Neural cell (in vitro differentiated cells): Measurements from ENCODE around the gene AGPAT3. TPM values are rescaled to one million over a fixed set of nuclear protein-coding genes. Genes with fewer than 3 reads are reported as not detected.

ENCODE experiments used
- H2AFZ ChIP-seq: fragments of 200-600, 300-800 bp; sonication (generic), shearing (Covaris generic); 2 replicates; pipeline ENCODE4 v1.6.0; 2014; ENCODE audit warnings: low read depth, mild to moderate bottlenecking, antibody characterized with exemption, low read length, moderate library complexity
- H3F3A ChIP-seq: fragments of 200-600 bp; shearing (Covaris generic); 2 replicates; pipeline ENCODE4 v1.6.1; 2016; ENCODE audit warnings: mild to moderate bottlenecking, moderate library complexity, mixed read lengths, antibody characterized with exemption, low read length; ENCODE audit not compliant: insufficient read depth, poor library complexity, severe bottlenecking
- H3K27ac ChIP-seq: fragments of 200-600, 300-800 bp; sonication (generic), shearing (Covaris generic); 2 replicates; pipeline ENCODE4 v1.5.1; 2014; ENCODE audit warnings: mild to moderate bottlenecking, low read length, moderate library complexity
- H3K27me3 ChIP-seq: fragments of 300-800, 200-600 bp; sonication (generic), shearing (Covaris generic); 2 replicates; pipeline ENCODE4 v1.6.0; 2014; ENCODE audit warnings: mild to moderate bottlenecking, low read depth, low read length, moderate library complexity; ENCODE audit not compliant: insufficient read depth
- H3K36me3 ChIP-seq: fragments of 300-800, 200-600 bp; sonication (generic), shearing (Covaris generic); 2 replicates; pipeline ENCODE4 v1.5.1; 2014; ENCODE audit warnings: mild to moderate bottlenecking, antibody characterized with exemption, low read length, moderate library complexity; ENCODE audit not compliant: insufficient read depth
- H3K4me2 ChIP-seq: fragments of 300-800, 200-600 bp; sonication (generic), shearing (Covaris generic); 2 replicates; pipeline ENCODE4 v1.6.0; 2014; ENCODE audit warnings: mild to moderate bottlenecking, low read length
- H3K4me3 ChIP-seq: fragments of 300-800, 200-600 bp; sonication (generic), shearing (Covaris generic); 2 replicates; pipeline ENCODE4 v1.5.1; 2014; ENCODE audit warnings: mild to moderate bottlenecking, low read length, moderate library complexity
- H3K79me2 ChIP-seq: fragments of 200-600 bp; shearing (Covaris generic); replicated peaks from 2 replicates; pipeline ENCODE4 v1.6.0; 2014; ENCODE audit warnings: mild to moderate bottlenecking, low read length, moderate library complexity; ENCODE audit not compliant: insufficient read depth
- H3K9ac ChIP-seq: fragments of 300-800, 200-600 bp; sonication (generic), shearing (Covaris generic); 2 replicates; pipeline ENCODE4 v1.6.1; 2016; ENCODE audit warnings: mild to moderate bottlenecking, low read length, mixed read lengths
- H3K9me2 ChIP-seq: fragments of 200-600 bp; shearing (Covaris generic); 2 replicates; pipeline ENCODE4 v1.6.1; 2016; ENCODE audit warnings: mild to moderate bottlenecking, low read length, mixed read lengths; ENCODE audit not compliant: insufficient read depth
- H3K9me3 ChIP-seq: fragments of 200-600, 300-800 bp; sonication (generic), shearing (Covaris generic); 2 replicates; pipeline ENCODE4 v1.6.1; 2016; ENCODE audit warnings: mild to moderate bottlenecking, mixed run types, low read length, moderate library complexity, mixed read lengths
- H4K20me1 ChIP-seq: fragments of 200-600 bp; shearing (Covaris generic); 2 replicates; pipeline ENCODE4 v1.6.1; 2016; ENCODE audit warnings: mild to moderate bottlenecking, mixed run types; ENCODE audit not compliant: insufficient read depth
- CTCF ChIP-seq: fragments of 450-650 bp; IDR thresholded peaks from 2 replicates; pipeline ENCODE4 v1.5.1; 2014; ENCODE audit warnings: antibody characterized with exemption, mild to moderate bottlenecking, moderate library complexity; ENCODE audit not compliant: poor library complexity, severe bottlenecking
- EP300 ChIP-seq: fragments of 450-650 bp; conservative IDR thresholded peaks from 2 replicates; pipeline ENCODE4 v1.6.1; 2014; ENCODE audit warnings: antibody characterized with exemption, mild to moderate bottlenecking, moderate library complexity; ENCODE audit not compliant: poor library complexity, severe bottlenecking
- EZH2 ChIP-seq: fragments of 200-600, 300-800 bp; shearing (Covaris generic), sonication (generic); IDR thresholded peaks from 2 replicates; pipeline ENCODE4 v1.6.1; 2014; ENCODE audit warnings: antibody characterized with exemption, low read length, borderline replicate concordance, mild to moderate bottlenecking; ENCODE audit not compliant: insufficient read depth, poor library complexity, severe bottlenecking
- MXI1 ChIP-seq: fragments of 450-650 bp; conservative IDR thresholded peaks from 2 replicates; pipeline ENCODE4 v1.6.1; 2014; ENCODE audit warnings: antibody characterized with exemption, mild to moderate bottlenecking; ENCODE audit not compliant: poor library complexity, severe bottlenecking
- POLR2AphosphoS5 ChIP-seq: IDR thresholded peaks from 2 replicates; pipeline ENCODE4 v1.6.1; 2012
- RAD21 ChIP-seq: fragments of 450-650 bp; conservative IDR thresholded peaks from 2 replicates; pipeline ENCODE4 v1.6.1; 2014; ENCODE audit warnings: antibody characterized with exemption, mild to moderate bottlenecking, moderate library complexity
- REST ChIP-seq: IDR thresholded peaks from 2 replicates; pipeline ENCODE4 v1.6.1; 2012; ENCODE audit warnings: borderline replicate concordance
- SMC3 ChIP-seq: fragments of 450-650 bp; conservative IDR thresholded peaks from 2 replicates; pipeline ENCODE4 v1.6.1; 2014; ENCODE audit warnings: antibody characterized with exemption, mild to moderate bottlenecking, moderate library complexity; ENCODE audit not compliant: poor library complexity
- TAF1 ChIP-seq: IDR thresholded peaks from 2 replicates; pipeline ENCODE4 v1.6.1; 2012; ENCODE audit warnings: low read depth
- polyA plus RNA-seq: library from polyadenylated mRNA; depleted of rRNA; stranded (reverse); fragments of >200 nt; gene quantifications from 2 replicates; pipeline ENCODE4 v1.2.3, GENCODE V29; 2014

Gene AGPAT3
- polyA plus RNA-seq, 1 donor from 2014 or later, result 8.4 TPM

- no peak overlapping the region for H3K9ac ChIP-seq
- H3K36me3 ChIP-seq, result no peaks in the 10 kb centered on the region
Observed at GRCh38 chr21:44003307-44003966, 138.4 kb downstream of the AGPAT3 start.

GRCh38 chr21:44005071-44005470, 140.0 kb downstream of the AGPAT3 start:
- H3K4me3 ChIP-seq, result no peak overlapping the region
- no peaks in the 10 kb centered on the region for H3F3A ChIP-seq
- no peaks in the 10 kb centered on the region for H3K9me3 ChIP-seq
- no peak overlapping the region for H3K9ac ChIP-seq
- no peak overlapping the region for H3K4me2 ChIP-seq
- H3K36me3 ChIP-seq, result no peaks in the 10 kb centered on the region
- TF ChIP-seq CTCF (no peak), MXI1 (no peak), REST (no peak), EZH2 (no peak), SMC3 (no peak), POLR2AphosphoS5 (no peak), TAF1 (no peak), EP300 (no peak), RAD21 (no peak)
- no peaks in the 10 kb centered on the region for H4K20me1 ChIP-seq
- no peaks in the 10 kb centered on the region for H3K79me2 ChIP-seq
- no peak overlapping the region for H3K27ac ChIP-seq
- no peaks in the 10 kb centered on the region for H3K27me3 ChIP-seq
- H3K9me2 ChIP-seq, result no peaks in the 10 kb centered on the region
- no peak overlapping the region for H2AFZ ChIP-seq

More at GRCh38 chr21:44003307-44003966, 138.4 kb downstream of the AGPAT3 start:
- Histone ChIP-seq H3K27ac (no peak overlapping the region), H3K9me2 (no peaks in the 10 kb centered on the region), H3F3A (no peaks in the 10 kb centered on the region), H3K4me3 (no peak overlapping the region), H3K4me2 (no peak overlapping the region), H3K79me2 (no peaks in the 10 kb centered on the region), H2AFZ (no peak overlapping the region), H3K27me3 (no peaks in the 10 kb centered on the region), H3K9me3 (no peaks in the 10 kb centered on the region), H4K20me1 (no peaks in the 10 kb centered on the region)
- no peak for TF ChIP-seq REST
- no peak for TF ChIP-seq TAF1
- no peak for TF ChIP-seq MXI1
- no peak for TF ChIP-seq EP300
- TF ChIP-seq EZH2, result no peak
- no peak for TF ChIP-seq RAD21
- no peak for TF ChIP-seq SMC3
- TF ChIP-seq POLR2AphosphoS5, result no peak
